Stimulated activated memory B cell treated with anti-CD40 and anti-IgM and Interleukin-4, amounts not matched to agents 10 μg/mL and 1 μg/mL and 100 μg/mL, for 72 hours (primary cell): Measurements from ENCODE around the gene NT5DC3.

ENCODE experiments used
- ATAC-seq: fragments of 150-1000 bp; cut with Tn5 transposase; 2 replicates; pipeline ENCODE4 v1.10.0; 2021
- H3K27ac Mint-ChIP-seq: one replicate; pipeline ENCODE4 v1.8.0; 2022; ENCODE audit warnings: mild to moderate bottlenecking, mixed read lengths
- H3K27me3 Mint-ChIP-seq: one replicate; pipeline ENCODE4 v1.8.0; 2022; ENCODE audit warnings: mixed read lengths
- H3K36me3 Mint-ChIP-seq: one replicate; pipeline ENCODE4 v1.8.0; 2022; ENCODE audit warnings: mixed read lengths
- H3K4me1 Mint-ChIP-seq: one replicate; pipeline ENCODE4 v1.8.0; 2022; ENCODE audit warnings: mixed read lengths
- H3K4me3 Mint-ChIP-seq: one replicate; pipeline ENCODE4 v1.8.0; 2022; ENCODE audit warnings: mild to moderate bottlenecking, moderate library complexity, mixed read lengths
- H3K9me3 Mint-ChIP-seq: one replicate; pipeline ENCODE4 v1.8.0; 2022; ENCODE audit warnings: mixed read lengths

The NT5DC3 gene

GRCh38 chr12:103748002-103748401 is 93.0 kb downstream of the NT5DC3 start:
- no peak for ATAC-seq
- H3K27me3 Mint-ChIP-seq = no peaks in the 10 kb centered on the region
- no peak overlapping the region for H3K4me3 Mint-ChIP-seq
- no peaks in the 10 kb centered on the region for H3K9me3 Mint-ChIP-seq
- no peaks in the 10 kb centered on the region for H3K36me3 Mint-ChIP-seq
- no peak overlapping the region for H3K27ac Mint-ChIP-seq
- no peaks in the 10 kb centered on the region for H3K4me1 Mint-ChIP-seq

DNA sequence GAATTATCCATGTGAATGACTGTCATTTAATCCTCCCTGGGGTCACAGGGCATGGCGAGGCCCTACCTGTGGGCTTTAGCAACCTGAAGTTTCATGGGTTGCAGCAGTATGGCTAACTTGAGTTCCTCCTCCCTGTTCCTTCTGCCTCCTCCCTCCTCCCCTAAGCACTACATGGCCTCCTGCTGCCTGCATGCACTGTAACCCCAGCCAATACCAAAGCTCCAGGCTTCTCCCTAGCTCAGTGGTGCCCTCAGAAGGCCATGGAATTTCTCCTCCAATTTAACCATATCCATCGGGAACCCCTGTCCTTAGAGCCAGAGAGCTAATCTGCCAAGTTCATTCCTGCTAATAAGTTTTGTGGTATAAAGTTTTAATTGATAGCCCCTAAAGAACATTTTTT is 95.1 kb downstream of the NT5DC3 start:
- Mint-ChIP-seq H3K9me3 (no peaks in the 10 kb centered on the region), H3K36me3 (no peaks in the 10 kb centered on the region), H3K27ac (no peak overlapping the region), H3K4me3 (no peak overlapping the region), H3K27me3 (no peaks in the 10 kb centered on the region), H3K4me1 (no peaks in the 10 kb centered on the region)
- ATAC-seq = no peak

DNA sequence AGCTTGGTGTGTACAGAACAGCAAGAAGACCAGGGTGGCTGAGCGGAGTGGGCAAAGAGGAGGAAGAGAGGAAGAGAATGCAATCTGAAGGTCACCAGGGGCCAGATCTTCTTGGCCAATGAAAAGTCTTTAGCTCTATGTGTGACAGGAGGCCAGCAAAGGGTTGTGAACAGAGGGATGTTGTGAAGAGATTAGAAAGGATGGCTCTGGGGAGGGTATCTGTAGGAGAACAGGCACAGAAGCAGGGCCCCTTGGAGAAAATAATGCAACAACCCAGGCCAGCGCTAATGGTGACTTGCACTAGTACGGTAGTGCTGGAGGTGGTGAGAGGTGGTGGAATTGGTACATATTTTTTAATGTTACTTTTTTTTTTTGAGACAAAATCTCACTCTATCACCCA is 97.2 kb downstream of the NT5DC3 start:
- Mint-ChIP-seq H3K9me3 (no peaks in the 10 kb centered on the region), H3K27ac (no peak overlapping the region), H3K4me3 (no peak overlapping the region), H3K36me3 (no peaks in the 10 kb centered on the region), H3K4me1 (no peaks in the 10 kb centered on the region), H3K27me3 (no peaks in the 10 kb centered on the region)
- ATAC-seq = no peak

- ATAC-seq = no peak
Observed at GRCh38 chr12:103742349-103742932, 98.6 kb downstream of the NT5DC3 start.

DNA sequence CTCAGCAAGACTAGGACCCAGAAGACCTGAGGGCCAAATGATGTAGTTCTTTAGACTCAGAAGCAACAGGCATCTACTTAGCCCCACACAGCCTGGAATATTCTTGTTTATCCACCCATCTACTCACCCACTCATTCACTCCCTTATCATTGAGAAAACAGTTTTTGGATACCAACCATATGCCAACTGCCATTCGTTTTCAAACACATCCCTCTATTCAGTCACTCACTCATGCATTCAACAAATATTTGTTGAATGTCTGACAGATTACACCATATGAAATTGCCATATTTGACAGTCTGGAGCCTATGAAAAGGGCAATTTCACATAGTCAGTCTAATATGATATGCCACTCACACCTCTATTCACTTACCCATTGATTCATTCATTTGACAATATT is 103.2 kb downstream of the NT5DC3 start:
- H3K4me1 Mint-ChIP-seq = no peaks in the 10 kb centered on the region

More at GRCh38 chr12:103742349-103742932, 98.6 kb downstream of the NT5DC3 start:
- H3K27me3 Mint-ChIP-seq = no peaks in the 10 kb centered on the region
- H3K36me3 Mint-ChIP-seq = no peaks in the 10 kb centered on the region
- H3K9me3 Mint-ChIP-seq = no peaks in the 10 kb centered on the region
- H3K27ac Mint-ChIP-seq = no peak overlapping the region
- no peaks in the 10 kb centered on the region for H3K4me1 Mint-ChIP-seq
- no peak overlapping the region for H3K4me3 Mint-ChIP-seq

GRCh38 chr12:103736572-103736971 is 104.5 kb downstream of the NT5DC3 start:
- Mint-ChIP-seq H3K27me3 (peaks cover 4% of the 10 kb centered on the region), H3K4me1 (no peaks in the 10 kb centered on the region), H3K4me3 (no peak overlapping the region), H3K36me3 (no peaks in the 10 kb centered on the region), H3K27ac (no peak overlapping the region), H3K9me3 (peaks cover 3% of the 10 kb centered on the region)
- no peak for ATAC-seq

More for the DNA sequence above, 103.2 kb downstream of the NT5DC3 start:
- Mint-ChIP-seq H3K27ac (no peak overlapping the region), H3K27me3 (no peaks in the 10 kb centered on the region), H3K36me3 (no peaks in the 10 kb centered on the region), H3K9me3 (no peaks in the 10 kb centered on the region), H3K4me3 (no peak overlapping the region)
- no peak for ATAC-seq

DNA sequence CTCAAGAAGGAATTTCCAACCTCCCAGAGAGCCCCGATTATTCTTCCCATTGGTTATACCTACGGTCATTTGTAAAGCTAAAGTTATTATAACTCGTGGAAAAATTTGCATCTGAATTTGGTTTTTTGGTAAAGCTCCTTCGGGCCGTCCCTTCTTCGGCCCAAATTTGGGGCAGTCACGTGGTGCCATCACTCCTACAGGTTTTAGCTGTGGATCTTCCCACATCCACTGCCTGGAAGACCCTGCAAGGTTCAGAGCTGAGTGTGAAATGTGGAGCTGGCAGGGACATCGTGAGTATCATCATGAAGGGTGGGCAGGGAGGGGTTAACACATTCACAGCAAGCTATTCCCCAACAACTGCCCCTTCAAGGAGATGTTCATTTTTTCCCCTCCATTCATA is 105.7 kb downstream of the NT5DC3 start:
- Mint-ChIP-seq H3K9me3 (peaks cover 8% of the 10 kb centered on the region), H3K4me1 (no peaks in the 10 kb centered on the region), H3K27ac (no peak overlapping the region), H3K27me3 (peaks cover 8% of the 10 kb centered on the region), H3K36me3 (no peaks in the 10 kb centered on the region), H3K4me3 (no peak overlapping the region)
- no peak for ATAC-seq

- H3K27me3 Mint-ChIP-seq = peaks cover 8% of the 10 kb centered on the region
- no peak overlapping the region for H3K4me3 Mint-ChIP-seq
- no peaks in the 10 kb centered on the region for H3K36me3 Mint-ChIP-seq
- H3K9me3 Mint-ChIP-seq = peaks cover 8% of the 10 kb centered on the region
- H3K4me1 Mint-ChIP-seq = no peaks in the 10 kb centered on the region
- ATAC-seq = no peak
- H3K27ac Mint-ChIP-seq = no peak overlapping the region
Observed at GRCh38 chr12:103734863-103735262, 106.2 kb downstream of the NT5DC3 start.

DNA sequence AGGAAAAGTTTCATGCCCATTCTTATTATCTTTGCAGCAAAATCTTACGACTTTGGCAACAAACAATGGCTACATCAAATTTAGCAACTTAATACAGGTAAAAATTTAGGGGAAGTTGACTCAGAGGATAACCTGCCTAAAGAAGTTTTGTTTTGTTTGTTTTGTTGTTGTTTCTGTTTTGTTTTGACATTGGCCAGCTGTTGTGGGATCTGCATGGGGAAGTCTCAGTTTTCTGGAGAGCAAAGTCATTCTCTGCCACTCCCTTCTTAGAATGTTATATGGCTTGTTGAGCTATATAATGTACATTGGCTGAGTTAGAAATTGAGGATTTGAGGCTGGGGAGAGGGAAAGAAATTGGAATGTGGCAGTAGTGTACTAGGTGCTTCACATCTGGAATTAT is 109.5 kb downstream of the NT5DC3 start:
- no peak overlapping the region for H3K27ac Mint-ChIP-seq
- H3K27me3 Mint-ChIP-seq = peaks cover 8% of the 10 kb centered on the region
- peaks cover 8% of the 10 kb centered on the region for H3K9me3 Mint-ChIP-seq
- no peak for ATAC-seq
- H3K36me3 Mint-ChIP-seq = no peaks in the 10 kb centered on the region
- H3K4me3 Mint-ChIP-seq = no peak overlapping the region
- no peaks in the 10 kb centered on the region for H3K4me1 Mint-ChIP-seq

- H3K27me3 Mint-ChIP-seq = peaks cover 8% of the 10 kb centered on the region
- H3K9me3 Mint-ChIP-seq = peaks cover 8% of the 10 kb centered on the region
- no peak for ATAC-seq
- H3K27ac Mint-ChIP-seq = no peak overlapping the region
- no peaks in the 10 kb centered on the region for H3K36me3 Mint-ChIP-seq
- no peaks in the 10 kb centered on the region for H3K4me1 Mint-ChIP-seq
- H3K4me3 Mint-ChIP-seq = no peak overlapping the region
Observed at GRCh38 chr12:103729499-103729898, 111.5 kb downstream of the NT5DC3 start.

DNA sequence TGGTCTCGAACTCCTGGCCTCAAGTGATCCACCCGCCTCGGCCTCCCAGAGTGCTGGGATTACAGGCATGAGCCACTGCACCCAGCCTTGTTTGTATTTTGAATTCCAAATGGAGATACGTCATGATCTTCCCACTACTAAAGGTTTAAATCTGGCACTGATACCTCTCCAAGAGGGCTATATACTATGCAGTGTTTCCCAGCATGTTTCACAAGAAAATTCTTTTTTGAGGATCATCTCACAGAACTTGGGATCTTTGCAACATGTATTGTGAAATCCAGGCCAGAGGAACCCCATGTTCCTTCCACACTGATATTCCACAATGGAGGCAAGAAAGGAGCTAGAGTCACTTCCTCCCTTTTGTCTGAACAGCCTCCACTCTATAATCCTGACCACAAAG is 112.7 kb downstream of the NT5DC3 start:
- H3K4me1 Mint-ChIP-seq = no peaks in the 10 kb centered on the region
- no peak overlapping the region for H3K4me3 Mint-ChIP-seq
- peaks cover 8% of the 10 kb centered on the region for H3K27me3 Mint-ChIP-seq
- ATAC-seq = no peak
- H3K27ac Mint-ChIP-seq = no peak overlapping the region
- no peaks in the 10 kb centered on the region for H3K36me3 Mint-ChIP-seq
- peaks cover 8% of the 10 kb centered on the region for H3K9me3 Mint-ChIP-seq

GRCh38 chr12:103727638-103728037 is 113.4 kb downstream of the NT5DC3 start:
- Mint-ChIP-seq H3K9me3 (peaks cover 8% of the 10 kb centered on the region), H3K36me3 (no peaks in the 10 kb centered on the region), H3K4me1 (no peaks in the 10 kb centered on the region), H3K27ac (no peak overlapping the region), H3K4me3 (no peak overlapping the region), H3K27me3 (peaks cover 8% of the 10 kb centered on the region)
- ATAC-seq = no peak

GRCh38 chr12:103725398-103725797 is 115.6 kb downstream of the NT5DC3 start:
- Mint-ChIP-seq H3K36me3 (no peaks in the 10 kb centered on the region), H3K4me3 (no peak overlapping the region)

More at GRCh38 chr12:103725398-103725797, 115.6 kb downstream of the NT5DC3 start:
- Mint-ChIP-seq H3K27me3 (no peaks in the 10 kb centered on the region), H3K9me3 (no peaks in the 10 kb centered on the region), H3K27ac (no peak overlapping the region), H3K4me1 (no peaks in the 10 kb centered on the region)
- no peak for ATAC-seq
